Measurements from ENCODE around the gene COG3. TPM values are rescaled to one million over a fixed set of nuclear protein-coding genes. Genes with fewer than 3 reads are reported as not detected.

COG3 gene
- total and polyA plus RNA-seq, 4 donors, result 22.8 to 113 (median 38.2) TPM

- DNase-seq (ENCODE audit: low spot score), result no peak
- Histone ChIP-seq H3K27ac (ENCODE audit: low read depth in 1 of 2, low read length in 2 of 2) (no peak overlapping the region), H3K9me3 (ENCODE audit: control insufficient read depth in 4 of 4, low read length in 3 of 4) (no peaks in the 10 kb centered on the region), H3K4me1 (ENCODE audit: control insufficient read depth in 4 of 4, insufficient read depth in 4 of 4, low read length in 3 of 4) (no peaks in the 10 kb centered on the region), H3K9ac (ENCODE audit: low read depth in 1 of 2, low read length in 2 of 2) (no peak overlapping the region), H3K27me3 (ENCODE audit: control insufficient read depth in 4 of 4, insufficient read depth in 4 of 4, low read length in 3 of 4) (no peaks in the 10 kb centered on the region), H3K36me3 (ENCODE audit: control insufficient read depth in 4 of 4, insufficient read depth in 3 of 4, low read depth in 1 of 4, low read length in 3 of 4) (no peaks in the 10 kb centered on the region), H3K4me3 (ENCODE audit: low read depth in 1 of 3, low read length in 3 of 3) (no peak overlapping the region)
- TF ChIP-seq SP1 (IDR thresholded peaks at IDR 0.05), result no peak
- no peak for TF ChIP-seq HNF4G (IDR thresholded peaks at IDR 0.05)
- TF ChIP-seq FOXA2 (IDR thresholded peaks at IDR 0.05), result no peak
- no peak for TF ChIP-seq ZBTB33 (IDR thresholded peaks at IDR 0.05)
- TF ChIP-seq HNF4A (conservative IDR thresholded peaks at IDR 0.05), result no peak
- TF ChIP-seq CTCF (IDR thresholded peaks at IDR 0.05; ENCODE audit: low read depth, low read length, missing input control), result no peak
- 85% methylated on average over 6 of the region's 6 CpGs for WGBS
Measured at GRCh38 chr13:45545686-45546409, 81.1 kb downstream of the COG3 start.

GRCh38 chr13:45546410-45546765 is 81.6 kb downstream of the COG3 start:
- Histone ChIP-seq H3K36me3 (ENCODE audit: control insufficient read depth in 4 of 4, insufficient read depth in 3 of 4, low read depth in 1 of 4, low read length in 3 of 4) (no peaks in the 10 kb centered on the region), H3K9ac (ENCODE audit: low read depth in 1 of 2, low read length in 2 of 2) (no peak overlapping the region), H3K4me3 (ENCODE audit: low read depth in 1 of 3, low read length in 3 of 3) (no peak overlapping the region), H3K27ac (ENCODE audit: low read depth in 1 of 2, low read length in 2 of 2) (no peak overlapping the region), H3K9me3 (ENCODE audit: control insufficient read depth in 4 of 4, low read length in 3 of 4) (no peaks in the 10 kb centered on the region), H3K27me3 (ENCODE audit: control insufficient read depth in 4 of 4, insufficient read depth in 4 of 4, low read length in 3 of 4) (no peaks in the 10 kb centered on the region), H3K4me1 (ENCODE audit: control insufficient read depth in 4 of 4, insufficient read depth in 4 of 4, low read length in 3 of 4) (no peaks in the 10 kb centered on the region)
- no peak for DNase-seq (ENCODE audit: low spot score)
- WGBS, result 94% methylated on average over 8 of the region's 8 CpGs
- TF ChIP-seq, protein P1, sequence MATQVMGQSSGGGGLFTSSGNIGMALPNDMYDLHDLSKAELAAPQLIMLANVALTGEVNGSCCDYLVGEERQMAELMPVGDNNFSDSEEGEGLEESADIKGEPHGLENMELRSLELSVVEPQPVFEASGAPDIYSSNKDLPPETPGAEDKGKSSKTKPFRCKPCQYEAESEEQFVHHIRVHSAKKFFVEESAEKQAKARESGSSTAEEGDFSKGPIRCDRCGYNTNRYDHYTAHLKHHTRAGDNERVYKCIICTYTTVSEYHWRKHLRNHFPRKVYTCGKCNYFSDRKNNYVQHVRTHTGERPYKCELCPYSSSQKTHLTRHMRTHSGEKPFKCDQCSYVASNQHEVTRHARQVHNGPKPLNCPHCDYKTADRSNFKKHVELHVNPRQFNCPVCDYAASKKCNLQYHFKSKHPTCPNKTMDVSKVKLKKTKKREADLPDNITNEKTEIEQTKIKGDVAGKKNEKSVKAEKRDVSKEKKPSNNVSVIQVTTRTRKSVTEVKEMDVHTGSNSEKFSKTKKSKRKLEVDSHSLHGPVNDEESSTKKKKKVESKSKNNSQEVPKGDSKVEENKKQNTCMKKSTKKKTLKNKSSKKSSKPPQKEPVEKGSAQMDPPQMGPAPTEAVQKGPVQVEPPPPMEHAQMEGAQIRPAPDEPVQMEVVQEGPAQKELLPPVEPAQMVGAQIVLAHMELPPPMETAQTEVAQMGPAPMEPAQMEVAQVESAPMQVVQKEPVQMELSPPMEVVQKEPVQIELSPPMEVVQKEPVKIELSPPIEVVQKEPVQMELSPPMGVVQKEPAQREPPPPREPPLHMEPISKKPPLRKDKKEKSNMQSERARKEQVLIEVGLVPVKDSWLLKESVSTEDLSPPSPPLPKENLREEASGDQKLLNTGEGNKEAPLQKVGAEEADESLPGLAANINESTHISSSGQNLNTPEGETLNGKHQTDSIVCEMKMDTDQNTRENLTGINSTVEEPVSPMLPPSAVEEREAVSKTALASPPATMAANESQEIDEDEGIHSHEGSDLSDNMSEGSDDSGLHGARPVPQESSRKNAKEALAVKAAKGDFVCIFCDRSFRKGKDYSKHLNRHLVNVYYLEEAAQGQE (IDR thresholded peaks at IDR 0.05), result no peak
- no peak for TF ChIP-seq JUND (IDR thresholded peaks at IDR 0.05)

DNA sequence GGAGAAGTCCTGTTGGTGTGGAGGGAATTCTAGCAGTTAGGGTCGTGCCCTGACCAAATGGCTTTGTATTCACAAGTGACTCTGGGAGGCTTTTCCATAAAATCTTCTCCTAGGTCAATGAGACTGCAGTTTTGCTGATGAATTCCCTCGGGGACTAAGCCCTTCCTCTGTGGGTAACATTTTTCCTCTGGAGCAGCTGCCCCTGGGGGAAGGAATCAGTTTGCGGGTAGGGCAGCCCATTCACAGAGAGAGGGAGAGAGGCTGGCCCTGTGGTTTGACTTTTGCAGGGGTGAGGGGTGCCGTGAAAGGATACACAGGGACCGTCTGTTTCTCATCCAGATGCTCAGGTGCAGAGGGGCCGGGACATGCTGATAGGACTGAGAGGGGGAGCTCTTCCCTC is 83.5 kb downstream of the COG3 start:
- Histone ChIP-seq H3K27ac (ENCODE audit: low read depth in 1 of 2, low read length in 2 of 2) (no peak overlapping the region), H3K4me3 (ENCODE audit: low read depth in 1 of 3, low read length in 3 of 3) (no peak overlapping the region), H3K36me3 (ENCODE audit: control insufficient read depth in 4 of 4, insufficient read depth in 3 of 4, low read depth in 1 of 4, low read length in 3 of 4) (no peaks in the 10 kb centered on the region), H3K27me3 (ENCODE audit: control insufficient read depth in 4 of 4, insufficient read depth in 4 of 4, low read length in 3 of 4) (no peaks in the 10 kb centered on the region), H3K9ac (ENCODE audit: low read depth in 1 of 2, low read length in 2 of 2) (no peak overlapping the region), H3K4me1 (ENCODE audit: control insufficient read depth in 4 of 4, insufficient read depth in 4 of 4, low read length in 3 of 4) (no peaks in the 10 kb centered on the region), H3K9me3 (ENCODE audit: control insufficient read depth in 4 of 4, low read length in 3 of 4) (no peaks in the 10 kb centered on the region)
- DNase-seq (ENCODE audit: low spot score), result no peak
- 71% methylated on average over 6 of the region's 6 CpGs for WGBS
- TF ChIP-seq NR2F2 (IDR thresholded peaks at IDR 0.05), result no peak
- no peak for TF ChIP-seq RXRA (IDR thresholded peaks at IDR 0.05)
- no peak for TF ChIP-seq CTCF (IDR thresholded peaks at IDR 0.05; ENCODE audit: low read depth, low read length, missing input control)
- no peak for TF ChIP-seq ATF3 (IDR thresholded peaks at IDR 0.05)
- no peak for TF ChIP-seq GABPA (IDR thresholded peaks at IDR 0.05 in 1 of 2, conservative IDR thresholded peaks at IDR 0.05 in 1 of 2)
- TF ChIP-seq FOXA2 (IDR thresholded peaks at IDR 0.05), result no peak
- no peak for TF ChIP-seq RAD21 (IDR thresholded peaks at IDR 0.05)
- no peak for TF ChIP-seq HNF4G (IDR thresholded peaks at IDR 0.05)
- TF ChIP-seq YY1 (IDR thresholded peaks at IDR 0.05), result no peak
- no peak for TF ChIP-seq FOXA1 (IDR thresholded peaks at IDR 0.05)
- no peak for TF ChIP-seq EGR1 (IDR thresholded peaks at IDR 0.05; ENCODE audit: low read depth in 2 of 2)
- TF ChIP-seq HNF4A (conservative IDR thresholded peaks at IDR 0.05), result no peak
- no peak for TF ChIP-seq JUND (IDR thresholded peaks at IDR 0.05)
- TF ChIP-seq SP1 (IDR thresholded peaks at IDR 0.05), result no peak
